Measurements from ENCODE around the gene MLPH. TPM values are rescaled to one million over a fixed set of nuclear protein-coding genes. Genes with fewer than 3 reads are reported as not detected.

MLPH gene
- total RNA-seq, 1 experiment from 2014 or later, result 237 TPM

DNA sequence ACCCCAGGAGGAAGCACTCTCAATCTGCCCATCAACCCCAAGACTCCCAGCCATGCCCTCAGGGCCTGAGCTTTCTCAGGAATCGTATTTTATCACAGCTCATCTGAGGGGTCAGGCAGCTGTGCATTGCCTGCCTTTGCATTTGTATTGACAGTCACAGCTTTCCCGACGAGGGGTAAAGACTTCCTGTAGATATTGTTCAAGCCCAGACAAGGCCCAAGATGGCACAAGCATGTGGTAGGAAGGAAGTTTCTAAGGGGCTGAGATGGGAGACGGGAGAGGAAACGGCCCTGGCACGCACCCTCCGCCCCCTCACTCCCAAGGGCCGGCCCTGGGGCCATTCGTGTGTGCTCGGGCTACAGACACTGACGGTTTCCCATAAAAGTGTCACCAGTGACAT is 45.1 kb downstream of the MLPH start:
- no peak for TF ChIP-seq EZH2 (IDR thresholded peaks at IDR 0.05; ENCODE audit: low read depth)
- TF ChIP-seq, protein P1, sequence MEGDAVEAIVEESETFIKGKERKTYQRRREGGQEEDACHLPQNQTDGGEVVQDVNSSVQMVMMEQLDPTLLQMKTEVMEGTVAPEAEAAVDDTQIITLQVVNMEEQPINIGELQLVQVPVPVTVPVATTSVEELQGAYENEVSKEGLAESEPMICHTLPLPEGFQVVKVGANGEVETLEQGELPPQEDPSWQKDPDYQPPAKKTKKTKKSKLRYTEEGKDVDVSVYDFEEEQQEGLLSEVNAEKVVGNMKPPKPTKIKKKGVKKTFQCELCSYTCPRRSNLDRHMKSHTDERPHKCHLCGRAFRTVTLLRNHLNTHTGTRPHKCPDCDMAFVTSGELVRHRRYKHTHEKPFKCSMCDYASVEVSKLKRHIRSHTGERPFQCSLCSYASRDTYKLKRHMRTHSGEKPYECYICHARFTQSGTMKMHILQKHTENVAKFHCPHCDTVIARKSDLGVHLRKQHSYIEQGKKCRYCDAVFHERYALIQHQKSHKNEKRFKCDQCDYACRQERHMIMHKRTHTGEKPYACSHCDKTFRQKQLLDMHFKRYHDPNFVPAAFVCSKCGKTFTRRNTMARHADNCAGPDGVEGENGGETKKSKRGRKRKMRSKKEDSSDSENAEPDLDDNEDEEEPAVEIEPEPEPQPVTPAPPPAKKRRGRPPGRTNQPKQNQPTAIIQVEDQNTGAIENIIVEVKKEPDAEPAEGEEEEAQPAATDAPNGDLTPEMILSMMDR (conservative IDR thresholded peaks at IDR 0.05), result no peak
- CTCF ChIA-PET, result no interaction called here
- no peak for DNase-seq

DNA sequence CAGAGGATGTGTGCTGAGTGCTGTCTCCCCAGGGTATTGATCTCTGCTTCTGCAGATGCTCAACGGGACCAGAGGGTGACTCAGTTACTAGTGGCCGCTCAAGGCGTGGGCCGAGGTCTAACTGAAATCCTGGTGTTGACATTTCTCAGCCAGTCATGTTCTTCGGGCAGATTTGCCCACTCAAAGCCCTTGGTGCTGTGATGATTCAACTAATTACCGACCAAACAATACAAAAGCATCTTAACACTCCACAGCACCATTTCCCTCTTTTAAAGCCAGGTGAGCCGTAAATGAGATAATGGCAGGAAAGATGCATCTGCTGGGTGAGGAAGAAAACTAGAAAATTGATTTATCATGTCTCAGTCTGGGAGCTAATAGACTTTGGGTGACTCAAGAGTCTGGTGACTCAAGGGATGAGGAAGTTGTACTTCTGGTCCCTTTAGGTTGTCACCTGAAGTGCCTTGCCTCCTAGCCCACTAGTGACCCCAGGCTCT is 46.7 kb downstream of the MLPH start:
- POLR2A ChIA-PET (ENCODE audit: unreplicated experiment), result no interaction called here
- H4K20me1 ChIP-seq (ENCODE audit: insufficient read depth), result peaks cover 18% of the 10 kb centered on the region
- CTCF ChIA-PET, result interaction anchor here (0.6 kb wide), 1 partner anchor 17 kb away, joined by 3 read pairs; no protein-coding TSS in a partner anchor

More for the DNA sequence above, 45.1 kb downstream of the MLPH start:
- no TSS peak for BruUV-seq (replicated peaks)
- POLR2A ChIA-PET (ENCODE audit: unreplicated experiment), result no interaction called here
- no peaks in the 10 kb centered on the region for H3K9me2 ChIP-seq (ENCODE audit: insufficient read depth)
- no peak overlapping the region for H3K4me3 ChIP-seq
- no peaks in the 10 kb centered on the region for H3K79me2 ChIP-seq (ENCODE audit: low read depth)
- H3K9me3 ChIP-seq (ENCODE audit: insufficient read depth, low read depth), result no peaks in the 10 kb centered on the region
- peaks cover 54% of the 10 kb centered on the region for H3F3A ChIP-seq (ENCODE audit: insufficient read depth, low read depth)
- peaks cover 68% of the 10 kb centered on the region for H3K36me3 ChIP-seq (ENCODE audit: low read depth)
- no peak overlapping the region for H2AFZ ChIP-seq
- H3K4me2 ChIP-seq, result no peak overlapping the region
- intact Hi-C loops (cut with micrococcal nuclease; ENCODE audit: unreplicated experiment), result no loop called here
- no peaks in the 10 kb centered on the region for H3K4me1 ChIP-seq (replicated peaks; ENCODE audit: insufficient read depth)
- no peak overlapping the region for H3K27ac ChIP-seq
- H3K27me3 ChIP-seq (ENCODE audit: insufficient read depth, low read depth), result no peaks in the 10 kb centered on the region
- H4K20me1 ChIP-seq (ENCODE audit: insufficient read depth), result peaks cover 18% of the 10 kb centered on the region

DNA sequence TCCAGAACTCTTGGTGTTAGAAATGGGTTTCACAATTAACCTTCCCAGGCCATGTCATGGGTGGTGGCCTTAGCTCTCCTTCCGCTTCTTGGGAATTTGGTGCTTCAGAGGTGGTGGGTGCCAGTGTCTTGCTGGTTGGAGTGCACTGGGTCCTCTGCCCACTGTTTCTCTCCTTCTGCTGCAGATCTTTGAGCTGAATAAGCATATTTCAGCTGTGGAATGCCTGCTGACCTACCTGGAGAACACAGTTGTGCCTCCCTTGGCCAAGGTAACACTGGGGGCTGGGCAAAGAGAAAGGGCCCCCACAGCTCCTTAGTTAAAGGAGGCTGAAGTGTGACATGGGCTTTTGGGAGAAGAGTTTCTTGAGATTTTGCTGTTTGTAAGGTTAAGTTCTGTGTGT is 47.3 kb downstream of the MLPH start:
- Histone ChIP-seq H3K9me2 (ENCODE audit: insufficient read depth) (no peaks in the 10 kb centered on the region), H3K4me3 (no peak overlapping the region), H3F3A (ENCODE audit: insufficient read depth, low read depth) (peaks cover 64% of the 10 kb centered on the region), H4K20me1 (ENCODE audit: insufficient read depth) (peaks cover 18% of the 10 kb centered on the region), H3K9me3 (ENCODE audit: insufficient read depth, low read depth) (no peaks in the 10 kb centered on the region), H3K36me3 (ENCODE audit: low read depth) (peaks cover 70% of the 10 kb centered on the region), H3K4me2 (no peak overlapping the region), H2AFZ (no peak overlapping the region), H3K4me1 (replicated peaks; ENCODE audit: insufficient read depth) (no peaks in the 10 kb centered on the region), H3K79me2 (ENCODE audit: low read depth) (no peaks in the 10 kb centered on the region), H3K27ac (no peak overlapping the region), H3K27me3 (ENCODE audit: insufficient read depth, low read depth) (no peaks in the 10 kb centered on the region)
- intact Hi-C loops (cut with micrococcal nuclease; ENCODE audit: unreplicated experiment), result no loop called here
- ChIA-PET CTCF (interaction anchor here (0.6 kb wide), 1 partner anchor 18 kb away, joined by 3 read pairs; no protein-coding TSS in a partner anchor), POLR2A (ENCODE audit: unreplicated experiment) (no interaction called here)
- BruUV-seq (replicated peaks), result no TSS peak
- DNase-seq, result no peak
- TF ChIP-seq, protein P1 (conservative IDR thresholded peaks at IDR 0.05), result no peak
- no peak for TF ChIP-seq EZH2 (IDR thresholded peaks at IDR 0.05; ENCODE audit: low read depth)

More for the DNA sequence above, 46.7 kb downstream of the MLPH start:
- peaks cover 60% of the 10 kb centered on the region for H3F3A ChIP-seq (ENCODE audit: insufficient read depth, low read depth)
- H3K4me3 ChIP-seq, result no peak overlapping the region
- H3K4me1 ChIP-seq (replicated peaks; ENCODE audit: insufficient read depth), result no peaks in the 10 kb centered on the region
- H3K27me3 ChIP-seq (ENCODE audit: insufficient read depth, low read depth), result no peaks in the 10 kb centered on the region
- H3K4me2 ChIP-seq, result no peak overlapping the region
- H3K79me2 ChIP-seq (ENCODE audit: low read depth), result no peaks in the 10 kb centered on the region
- TF ChIP-seq, protein P1 (conservative IDR thresholded peaks at IDR 0.05), result no peak
- TF ChIP-seq EZH2 (IDR thresholded peaks at IDR 0.05; ENCODE audit: low read depth), result no peak
- no peak overlapping the region for H3K27ac ChIP-seq
- no peak overlapping the region for H2AFZ ChIP-seq
- peak in 1 of 2 experiments; percentile 46 for DNase-seq
- H3K9me3 ChIP-seq (ENCODE audit: insufficient read depth, low read depth), result no peaks in the 10 kb centered on the region
- H3K36me3 ChIP-seq (ENCODE audit: low read depth), result peaks cover 72% of the 10 kb centered on the region
- intact Hi-C loops (cut with micrococcal nuclease; ENCODE audit: unreplicated experiment), result no loop called here
- no TSS peak for BruUV-seq (replicated peaks)
- H3K9me2 ChIP-seq (ENCODE audit: insufficient read depth), result no peaks in the 10 kb centered on the region

Data from PC-9 (cell line).